NCI-H1930 (cell line): ENCODE results near the gene CACYBP.
"Not testable (repeated sequence)": the region's sequence is repeated elsewhere in the genome, so short reads cannot be mapped to it uniquely, and the experiment has no call there.

Experiments
- DNase-seq, 2 experiments: peaks; one replicate each; lab custom pipeline; 2025; lab: John Stamatoyannopoulos, UW

CACYBP gene

GRCh38 chr1:175013445-175013844, 13.7 kb downstream of the CACYBP start:
- DNase-seq: no peak

DNA sequence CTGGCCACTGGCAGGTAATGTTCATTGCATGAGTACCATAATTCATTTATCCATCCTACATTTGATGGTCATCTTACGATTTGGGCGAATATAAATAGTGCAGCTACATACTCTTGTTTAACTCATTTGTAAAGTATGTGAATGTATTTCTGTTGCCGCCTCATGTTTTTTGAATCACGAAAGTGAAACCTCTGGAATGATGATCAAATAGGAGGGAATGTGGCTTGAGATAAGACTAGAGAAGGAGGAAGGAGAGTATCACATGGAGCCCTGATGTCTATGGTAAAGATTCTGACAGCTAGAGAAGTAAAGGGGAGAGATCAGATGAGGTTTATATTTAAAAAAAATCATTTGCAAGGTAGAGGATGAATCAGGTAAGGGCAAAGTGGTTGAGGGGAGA, 15.5 kb downstream of the CACYBP start:
- DNase-seq: no peak

GRCh38 chr1:175019524-175019923, 19.8 kb downstream of the CACYBP start:
- DNase-seq: no peak

GRCh38 chr1:175023043-175023921, 23.5 kb downstream of the CACYBP start, which contains the start of gene MRPS14:
MRPS14 (minus strand) TSS chr1:175023425; CDS start chr1:175023408, 17 bp downstream.
- DNase-seq: peak; percentile 93 to 96

GRCh38 chr1:175023922-175024242, 24.1 kb downstream of the CACYBP start:
- DNase-seq: not testable (repeated sequence)

DNA sequence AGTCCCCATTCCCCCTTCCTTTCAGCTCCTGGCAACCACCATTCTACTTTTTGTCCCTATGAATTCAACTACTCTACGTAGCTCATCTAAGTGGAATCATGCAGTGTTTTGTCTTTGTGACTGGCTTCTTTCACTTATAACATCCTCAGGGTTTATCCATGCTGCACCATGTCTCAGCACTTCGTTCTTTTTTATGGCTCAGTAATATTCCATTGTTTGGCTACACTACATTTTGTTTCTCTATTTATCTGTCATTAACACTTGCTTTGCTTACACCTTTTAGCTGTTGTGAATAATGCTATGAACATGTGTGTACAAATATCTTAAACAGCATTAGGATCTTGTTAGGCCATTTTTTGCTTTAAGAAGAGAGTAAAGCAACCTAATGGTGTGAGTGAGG, 25.0 kb downstream of the CACYBP start:
- no peak for DNase-seq

GRCh38 chr1:175033953-175034352, 34.2 kb downstream of the CACYBP start:
- no peak for DNase-seq

- DNase-seq: no peak
Measured at GRCh38 chr1:175034775-175035174, 35.0 kb downstream of the CACYBP start.

- no peak for DNase-seq
Measured at GRCh38 chr1:175035865-175036264, 36.1 kb downstream of the CACYBP start.

- no peak for DNase-seq
Measured at GRCh38 chr1:175036476-175036875, 36.7 kb downstream of the CACYBP start.

- DNase-seq: no peak
Measured at GRCh38 chr1:175037416-175037815, 37.7 kb downstream of the CACYBP start.

DNA sequence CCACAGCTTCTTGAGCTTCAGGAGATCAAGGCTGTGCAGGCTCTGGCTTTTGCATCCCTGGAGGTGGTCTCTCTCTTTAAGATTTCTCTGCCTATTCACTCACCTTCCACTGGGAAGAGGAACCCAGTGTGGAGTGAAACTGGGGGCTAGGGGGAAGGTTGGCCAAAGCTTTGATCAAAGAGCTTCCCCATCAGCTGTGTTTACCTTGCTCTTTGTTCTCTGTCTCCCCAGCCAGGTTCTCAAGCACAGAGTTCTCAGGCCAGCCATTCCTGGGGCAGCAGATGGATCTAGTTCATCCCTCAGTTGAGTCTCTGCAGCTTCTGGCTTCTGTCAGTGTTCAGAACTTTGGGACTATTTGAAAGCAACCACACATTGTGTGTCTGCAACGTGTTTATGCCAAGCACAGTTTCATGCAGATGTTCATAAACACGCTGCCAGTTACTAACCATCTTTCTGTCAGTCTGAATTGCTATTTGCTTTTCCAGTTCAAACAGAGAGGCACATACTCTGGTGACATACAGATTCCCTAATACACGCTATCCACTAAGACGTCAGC, 40.7 kb downstream of the CACYBP start:
- no peak for DNase-seq

DNA sequence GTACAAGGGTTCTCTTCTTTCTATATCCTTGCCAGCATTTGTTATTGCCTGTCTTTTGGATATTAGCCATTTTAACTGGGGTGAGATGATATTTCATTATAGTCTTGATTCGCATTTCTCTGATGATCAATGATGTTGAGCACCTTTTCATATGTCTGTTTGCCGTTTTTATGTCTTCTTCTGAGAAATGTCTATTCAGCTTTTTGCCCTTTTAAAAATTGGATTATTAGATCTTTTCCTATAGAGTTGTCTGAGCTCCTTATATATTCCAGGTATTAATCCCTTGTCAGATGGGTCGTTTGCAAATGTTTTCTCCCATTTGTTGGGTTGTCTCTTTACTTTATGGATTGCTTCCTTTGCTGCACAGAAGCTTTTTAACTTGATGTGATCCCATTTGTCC, 42.9 kb downstream of the CACYBP start:
- no peak for DNase-seq

GRCh38 chr1:175043824-175044223, 44.1 kb downstream of the CACYBP start:
- DNase-seq: no peak

GRCh38 chr1:175044591-175044990, 44.8 kb downstream of the CACYBP start:
- not testable (repeated sequence) for DNase-seq

DNA sequence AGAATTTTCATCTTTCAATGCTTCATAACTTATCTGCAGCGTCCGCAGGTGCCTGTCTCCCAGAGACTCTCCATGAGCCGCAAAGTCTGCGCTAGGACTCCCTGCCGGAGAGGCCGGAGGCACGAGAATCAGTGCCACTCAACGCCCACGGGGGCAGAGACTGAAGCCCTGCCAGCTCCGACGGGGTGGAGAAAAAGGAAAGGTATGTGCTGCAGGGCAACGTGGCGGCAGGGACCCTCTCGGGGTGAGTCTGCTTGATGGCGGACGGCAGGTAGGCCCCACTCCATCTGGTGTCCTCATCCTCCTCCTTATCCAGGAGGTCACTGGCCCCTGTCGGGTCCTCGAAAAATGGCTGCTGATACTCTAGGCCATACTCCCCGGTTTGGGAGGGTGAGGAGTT, 45.4 kb downstream of the CACYBP start:
- DNase-seq: no peak

DNA sequence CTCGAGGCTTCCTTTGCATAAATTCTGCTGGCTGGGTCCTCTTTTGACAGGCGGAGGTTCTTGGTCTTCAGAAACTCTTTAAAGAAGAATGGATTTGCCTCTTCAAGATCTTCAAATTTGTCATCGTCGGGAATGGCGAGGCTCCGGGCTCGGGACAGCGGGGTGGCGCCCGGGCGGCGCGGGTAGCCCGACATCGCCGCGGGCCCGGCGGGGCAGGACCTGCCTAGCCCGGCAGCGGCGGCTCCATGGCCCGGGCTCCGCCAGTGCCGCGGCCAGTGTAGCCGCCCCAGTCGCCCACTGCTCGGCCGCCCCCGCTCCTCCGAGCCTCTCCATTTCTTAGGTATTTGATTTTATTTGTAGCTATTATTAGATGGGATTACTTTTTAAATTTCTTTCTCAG, 45.8 kb downstream of the CACYBP start:
- DNase-seq: no peak

GRCh38 chr1:175050992-175051391, 51.2 kb downstream of the CACYBP start:
- DNase-seq: no peak

GRCh38 chr1:175054736-175055135, 55.0 kb downstream of the CACYBP start:
- DNase-seq: no peak
